ENCODE results near the gene MET.
"Not testable (repeated sequence)": the region's sequence is repeated elsewhere in the genome, so short reads cannot be mapped to it uniquely, and the experiment has no call there.

MET gene

DNA sequence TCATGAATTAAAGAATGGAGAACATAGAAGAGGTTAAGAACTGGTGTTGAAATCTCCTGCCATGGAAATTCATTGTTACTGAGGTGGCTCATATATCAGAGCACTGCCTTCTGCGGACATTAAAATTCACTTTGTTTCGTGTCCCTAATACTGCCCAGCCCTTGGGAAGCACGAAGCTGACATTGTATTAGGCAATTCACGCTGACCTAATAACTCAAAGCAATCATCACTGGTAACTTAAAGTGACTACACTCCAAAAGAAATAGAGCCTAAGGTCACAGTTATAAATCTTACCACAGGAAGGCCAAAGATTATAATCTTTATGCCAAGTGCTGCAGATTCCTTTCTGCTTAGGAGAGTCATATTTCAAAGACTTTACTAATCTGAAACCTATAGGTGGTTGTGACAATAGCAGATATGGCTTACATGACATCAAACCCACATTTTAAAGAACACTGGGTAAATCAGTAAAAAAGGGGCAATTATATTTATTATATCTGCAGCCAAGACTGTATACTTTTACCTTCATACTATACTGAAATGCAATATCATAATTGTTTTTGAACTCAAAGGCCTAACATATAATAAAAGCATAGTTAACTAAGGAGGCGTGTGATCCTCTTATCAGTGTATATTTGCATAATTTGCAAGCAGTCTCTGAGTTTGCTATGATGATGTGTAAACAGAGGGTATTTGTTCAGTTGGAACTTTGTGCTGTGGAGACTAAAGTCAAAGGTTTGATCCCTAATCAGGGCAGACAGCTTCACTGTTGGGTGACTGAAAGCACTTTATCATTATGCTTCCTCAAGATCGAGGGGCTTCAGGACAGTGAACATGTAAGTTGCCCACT is 138.5 kb downstream of the MET start:
- peak; percentile 53 for DNase-seq (ENCODE audit: low spot score)

DNA sequence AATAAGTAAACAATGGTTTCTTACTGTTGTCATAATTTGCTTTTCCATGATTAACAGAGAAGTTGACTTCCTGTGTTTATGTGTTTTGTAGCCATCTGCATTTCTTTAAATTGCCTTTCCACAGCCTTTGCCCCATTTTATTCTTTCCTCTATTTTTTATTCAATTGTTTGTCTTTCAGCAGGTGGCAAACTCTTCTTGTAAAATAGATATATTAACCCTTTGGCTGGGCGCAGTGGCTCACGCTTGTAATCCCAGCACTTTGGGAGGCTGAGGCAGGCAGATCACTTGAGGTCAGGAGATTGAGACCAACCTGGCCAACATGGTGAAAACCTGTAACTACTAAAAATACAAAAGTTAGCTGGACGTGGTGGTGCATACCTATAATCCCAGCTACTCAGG is 139.8 kb downstream of the MET start:
- no peak for DNase-seq (ENCODE audit: low spot score)

DNA sequence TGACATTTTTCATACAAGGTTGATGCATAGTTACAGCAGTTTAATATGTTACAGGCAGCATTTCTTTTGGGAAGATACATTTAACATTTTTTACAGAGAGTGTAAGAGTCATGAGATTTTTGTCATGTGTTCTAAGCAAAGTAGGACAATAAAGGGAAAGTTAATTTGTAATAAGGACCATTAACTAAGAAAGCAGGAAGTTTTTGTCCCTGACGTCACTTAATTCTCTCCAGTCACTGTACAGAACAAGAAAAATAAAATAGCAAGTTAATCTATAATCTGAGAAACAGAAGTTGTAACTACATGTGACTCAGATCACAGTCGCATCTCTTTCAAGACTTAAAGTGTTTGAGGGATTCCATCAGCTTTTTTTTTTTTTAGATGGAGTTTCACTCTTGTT is 140.9 kb downstream of the MET start:
- DNase-seq (ENCODE audit: low spot score) = no peak

GRCh38 chr7:116813371-116813770 is 141.4 kb downstream of the MET start:
- not testable (repeated sequence) for DNase-seq (ENCODE audit: low spot score)

- no peak for DNase-seq (ENCODE audit: low spot score)
Measured at GRCh38 chr7:116815041-116815440, 143.0 kb downstream of the MET start.

DNA sequence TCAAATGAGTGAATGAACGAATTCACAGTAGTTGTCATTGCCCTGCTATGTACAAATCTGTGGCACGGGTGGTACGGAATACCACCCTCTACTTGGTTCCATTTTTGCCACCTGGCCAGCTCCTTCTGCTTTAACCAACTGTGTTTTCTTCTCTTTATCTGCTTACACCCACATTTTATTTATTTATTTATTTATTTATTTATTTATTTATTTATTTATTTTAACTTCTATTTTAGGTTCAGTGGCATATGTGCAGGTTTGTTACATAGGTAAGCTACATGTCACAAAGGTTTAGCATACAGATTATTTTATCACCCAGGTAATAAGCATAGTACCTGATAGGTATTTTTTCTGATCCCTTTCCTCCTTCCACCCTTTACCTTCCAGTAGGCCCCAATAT is 148.2 kb downstream of the MET start:
- DNase-seq (ENCODE audit: low spot score) = no peak

- DNase-seq (ENCODE audit: low spot score) = not testable (repeated sequence)
Measured at GRCh38 chr7:116821647-116822046, 149.7 kb downstream of the MET start.

- no peak for DNase-seq (ENCODE audit: low spot score)
Measured at GRCh38 chr7:116824449-116824848, 152.5 kb downstream of the MET start.

DNA sequence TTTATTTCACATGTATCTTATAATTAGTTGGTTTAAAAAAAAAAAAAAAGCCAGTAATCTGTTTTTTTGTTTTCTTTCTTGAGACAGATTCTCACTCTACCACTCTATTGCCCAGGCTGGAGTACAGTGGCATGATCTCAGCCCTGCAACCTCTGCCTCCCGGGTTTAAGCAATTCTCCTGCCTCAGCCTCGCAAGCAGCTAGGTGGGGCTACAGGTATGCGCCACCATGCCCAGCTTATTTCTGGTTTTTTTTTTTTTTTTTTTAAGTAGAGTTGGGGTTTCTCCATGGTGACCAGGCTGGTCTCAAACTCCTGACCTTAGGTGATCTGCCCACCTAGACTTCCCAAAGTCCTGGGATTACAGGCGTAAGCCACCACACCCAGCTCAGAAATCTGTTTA is 156.3 kb downstream of the MET start:
- DNase-seq (ENCODE audit: low spot score) = no peak

GRCh38 chr7:116829041-116829440 is 157.0 kb downstream of the MET start:
- no peak for DNase-seq (ENCODE audit: low spot score)

DNA sequence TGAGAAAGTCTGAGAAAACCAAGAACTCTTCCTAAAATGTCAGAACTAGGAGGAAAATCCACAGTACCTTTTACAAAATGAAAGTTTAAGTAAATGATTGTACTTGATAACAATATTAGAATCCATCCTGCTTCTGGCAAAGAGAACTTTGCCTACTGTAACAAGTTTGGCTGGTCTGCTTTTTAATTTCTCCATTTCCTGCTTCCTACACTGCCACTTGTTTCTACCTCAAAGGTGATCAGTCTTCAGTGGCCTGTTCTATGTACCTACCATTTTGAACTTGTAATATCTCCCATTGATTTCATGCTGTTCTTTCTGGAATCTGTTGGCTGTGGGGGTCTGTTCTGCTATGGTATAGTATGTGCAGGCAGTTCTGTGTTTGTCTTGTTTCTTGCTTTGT is 157.5 kb downstream of the MET start:
- no peak for DNase-seq (ENCODE audit: low spot score)

- DNase-seq (ENCODE audit: low spot score) = no peak
Measured at GRCh38 chr7:116832692-116833091, 160.7 kb downstream of the MET start.

- peak; percentile 54 for DNase-seq (ENCODE audit: low spot score)
Measured at GRCh38 chr7:116834815-116835504, 163.0 kb downstream of the MET start.

GRCh38 chr7:116836048-116836447 is 164.1 kb downstream of the MET start:
- no peak for DNase-seq (ENCODE audit: low spot score)

DNA sequence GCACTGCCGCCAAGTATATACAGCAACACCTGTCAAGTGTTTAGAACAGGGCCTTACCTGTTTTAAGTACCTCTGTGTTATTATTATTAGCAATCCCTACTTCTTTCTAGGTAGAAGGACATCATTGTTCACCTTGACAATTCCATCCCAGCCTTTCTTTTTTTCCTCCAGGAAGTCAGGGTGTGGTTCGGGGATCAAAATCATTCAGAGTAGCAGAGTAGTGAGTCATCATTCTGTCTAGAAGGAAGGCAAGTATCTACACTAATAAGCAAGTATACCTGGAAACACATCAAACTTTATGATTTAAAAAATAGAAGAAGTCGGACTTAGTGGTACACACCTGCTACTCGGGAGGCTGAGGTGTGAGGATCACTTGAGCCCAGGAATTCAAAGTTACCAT is 164.9 kb downstream of the MET start:
- no peak for DNase-seq (ENCODE audit: low spot score)

- DNase-seq (ENCODE audit: low spot score) = no peak
Measured at GRCh38 chr7:116837586-116837985, 165.6 kb downstream of the MET start.

- no peak for DNase-seq (ENCODE audit: low spot score)
Measured at GRCh38 chr7:116840256-116840655, 168.3 kb downstream of the MET start.

DNA sequence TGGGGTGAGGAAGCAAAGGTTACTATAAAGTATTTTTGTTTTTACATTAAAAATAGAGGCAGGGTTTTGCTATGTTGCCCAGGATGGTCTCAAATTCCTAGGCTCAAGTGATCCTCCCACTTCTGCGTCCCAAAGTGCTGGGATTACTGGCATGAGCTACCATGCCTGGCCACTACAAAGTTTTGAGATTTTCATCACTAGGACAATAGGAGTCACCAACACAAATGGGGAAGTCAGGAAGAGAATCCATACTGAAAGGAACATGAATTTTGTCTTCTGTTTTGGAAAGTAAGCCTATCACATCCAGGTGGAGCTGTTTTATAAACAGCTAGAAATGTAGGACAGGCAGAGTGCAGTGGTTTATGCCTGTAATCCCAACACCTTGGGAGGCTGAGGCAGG is 170.4 kb downstream of the MET start:
- DNase-seq (ENCODE audit: low spot score) = no peak

GRCh38 chr7:116843378-116843777 is 171.4 kb downstream of the MET start:
- DNase-seq (ENCODE audit: low spot score) = no peak

Measured in AG20443 (cell line).